ACHN (cell line): Measurements from ENCODE around the gene SEPHS2.
A peak's percentile ranks its signal among the peaks of the same experiment; 100 is the strongest.
"Not testable (repeated sequence)": the region's sequence is repeated elsewhere in the genome, so short reads cannot be mapped to it uniquely, and the experiment has no call there.

Experiments used
- DNase-seq: peaks from one replicate; pipeline ENCODE4 v3.0.0-alpha.2; 2015
- in situ Hi-C: cut with HindIII; loops from 2 replicates; pipeline ENCODE4 v1.10.0; 2017; ENCODE audit warnings: low sequenced_read_pairs, low pct_ligation_motif_present, low pct_unique_long_range_greater_than_20kb

SEPHS2 gene, protein sequence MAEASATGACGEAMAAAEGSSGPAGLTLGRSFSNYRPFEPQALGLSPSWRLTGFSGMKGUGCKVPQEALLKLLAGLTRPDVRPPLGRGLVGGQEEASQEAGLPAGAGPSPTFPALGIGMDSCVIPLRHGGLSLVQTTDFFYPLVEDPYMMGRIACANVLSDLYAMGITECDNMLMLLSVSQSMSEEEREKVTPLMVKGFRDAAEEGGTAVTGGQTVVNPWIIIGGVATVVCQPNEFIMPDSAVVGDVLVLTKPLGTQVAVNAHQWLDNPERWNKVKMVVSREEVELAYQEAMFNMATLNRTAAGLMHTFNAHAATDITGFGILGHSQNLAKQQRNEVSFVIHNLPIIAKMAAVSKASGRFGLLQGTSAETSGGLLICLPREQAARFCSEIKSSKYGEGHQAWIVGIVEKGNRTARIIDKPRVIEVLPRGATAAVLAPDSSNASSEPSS

GRCh38 chr16:30445408-30446202 is at the start of gene SEPHS2:
SEPHS2 (minus strand) TSS chr16:30445874; CDS start chr16:30445727, 147 bp downstream.
- DNase-seq: peak; percentile 99
- in situ Hi-C loops: no loop called here

DNA sequence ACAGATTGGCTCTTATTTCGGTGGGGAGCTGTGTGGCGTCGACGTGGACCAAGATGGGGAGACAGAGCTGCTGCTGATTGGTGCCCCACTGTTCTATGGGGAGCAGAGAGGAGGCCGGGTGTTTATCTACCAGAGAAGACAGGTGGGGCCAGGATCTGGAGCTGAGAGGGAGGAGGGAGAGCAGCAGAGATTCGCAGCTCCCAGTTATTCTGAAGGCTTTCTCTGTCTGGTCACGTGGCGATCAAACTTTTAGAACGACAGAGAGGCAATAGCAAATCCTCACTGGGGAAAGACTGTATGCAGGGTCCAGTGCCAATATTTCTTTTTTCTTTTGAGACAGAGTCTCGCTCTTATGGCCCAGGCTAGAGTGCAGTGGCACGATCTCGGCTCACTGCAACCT is 49.0 kb upstream of the SEPHS2 start:
- DNase-seq: no peak
- in situ Hi-C loops: no loop called here

DNA sequence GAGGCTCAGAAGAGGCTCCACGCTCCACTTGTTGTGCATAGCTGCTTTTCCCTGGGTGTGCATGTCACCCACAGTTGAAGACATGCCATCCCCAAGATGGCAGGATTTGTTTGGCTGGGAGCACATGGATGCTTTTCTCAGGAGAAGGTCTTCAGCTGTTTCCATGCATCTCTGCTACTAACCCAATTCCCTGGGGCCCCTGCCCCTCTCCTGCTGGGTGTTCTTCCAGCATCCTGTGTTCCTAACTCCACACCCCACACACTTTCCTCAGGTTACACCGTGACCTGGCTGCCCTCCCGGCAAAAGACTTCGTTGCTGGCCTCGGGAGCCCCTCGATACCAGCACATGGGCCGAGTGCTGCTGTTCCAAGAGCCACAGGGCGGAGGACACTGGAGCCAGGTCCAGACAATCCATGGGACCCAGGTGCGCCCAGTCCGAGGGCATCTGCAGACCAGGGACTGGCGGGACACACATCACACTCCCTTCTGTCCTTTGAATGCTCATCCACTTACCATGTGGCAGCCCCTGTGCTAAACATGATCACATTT is 48.3 kb upstream of the SEPHS2 start:
- in situ Hi-C loops: no loop called here
- DNase-seq: no peak

GRCh38 chr16:30491744-30492308 is 46.2 kb upstream of the SEPHS2 start:
- in situ Hi-C loops: no loop called here
- peak; percentile 76 for DNase-seq

DNA sequence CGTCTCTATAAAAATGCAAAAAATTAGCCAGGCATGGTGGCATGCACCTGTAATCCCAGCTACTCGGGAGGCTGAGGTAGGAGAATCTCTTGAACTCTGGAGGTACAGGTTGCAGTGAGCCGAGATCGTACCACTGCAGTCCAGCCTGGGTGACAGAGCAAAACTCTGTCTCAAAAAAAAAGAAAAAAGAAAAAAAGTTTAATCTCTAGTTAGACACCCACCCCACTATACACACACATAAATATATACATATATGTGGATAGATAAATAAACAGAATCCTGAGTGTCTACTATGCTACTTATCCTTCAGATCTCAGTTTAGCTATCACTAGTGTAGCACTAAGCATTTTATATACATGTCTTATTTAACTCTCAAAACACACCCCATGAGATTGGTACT is 45.6 kb upstream of the SEPHS2 start:
- in situ Hi-C loops: no loop called here

GRCh38 chr16:30490210-30490609 is 44.5 kb upstream of the SEPHS2 start:
- no peak for DNase-seq
- in situ Hi-C loops: no loop called here

More for the DNA sequence above, 45.6 kb upstream of the SEPHS2 start:
- no peak for DNase-seq

DNA sequence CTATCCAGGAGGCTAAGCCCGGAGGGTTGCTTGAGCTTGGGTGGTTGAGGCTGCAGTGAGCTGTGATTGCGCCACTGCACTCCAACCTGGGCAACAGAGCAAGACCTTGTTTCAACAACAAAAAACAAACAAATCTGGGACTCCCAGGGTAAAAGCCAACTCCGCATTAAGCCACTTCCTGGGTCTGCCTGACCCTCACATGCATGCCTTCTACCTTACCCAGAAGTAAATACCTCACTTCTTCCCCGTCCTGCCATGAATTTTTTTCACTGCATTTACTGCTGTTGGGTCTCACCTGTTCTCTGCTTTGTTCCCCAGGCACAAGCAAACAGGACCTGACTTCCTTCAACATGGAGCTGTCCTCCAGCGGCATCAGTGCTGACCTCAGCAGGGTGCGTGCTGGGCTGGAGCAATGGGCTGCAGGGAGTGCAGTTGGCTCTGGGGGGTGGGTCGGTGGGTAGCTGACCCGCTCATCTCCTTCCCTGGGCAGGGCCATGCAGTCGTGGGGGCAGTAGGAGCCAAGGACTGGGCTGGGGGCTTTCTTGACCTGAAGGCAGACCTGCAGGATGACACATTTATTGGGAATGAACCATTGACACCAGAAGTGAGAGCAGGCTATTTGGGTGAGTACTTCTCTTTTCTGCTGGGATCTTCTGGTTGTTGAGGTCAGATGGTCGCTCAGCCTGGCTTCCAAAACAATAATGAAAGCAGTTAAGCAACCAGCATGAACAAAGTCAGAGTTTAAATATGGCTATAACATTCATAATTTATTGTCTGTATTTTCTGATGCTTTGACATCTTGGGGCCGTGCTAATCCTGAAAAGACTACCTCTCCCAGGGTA is 43.3 kb upstream of the SEPHS2 start:
- in situ Hi-C loops: no loop called here
- DNase-seq: no peak

DNA sequence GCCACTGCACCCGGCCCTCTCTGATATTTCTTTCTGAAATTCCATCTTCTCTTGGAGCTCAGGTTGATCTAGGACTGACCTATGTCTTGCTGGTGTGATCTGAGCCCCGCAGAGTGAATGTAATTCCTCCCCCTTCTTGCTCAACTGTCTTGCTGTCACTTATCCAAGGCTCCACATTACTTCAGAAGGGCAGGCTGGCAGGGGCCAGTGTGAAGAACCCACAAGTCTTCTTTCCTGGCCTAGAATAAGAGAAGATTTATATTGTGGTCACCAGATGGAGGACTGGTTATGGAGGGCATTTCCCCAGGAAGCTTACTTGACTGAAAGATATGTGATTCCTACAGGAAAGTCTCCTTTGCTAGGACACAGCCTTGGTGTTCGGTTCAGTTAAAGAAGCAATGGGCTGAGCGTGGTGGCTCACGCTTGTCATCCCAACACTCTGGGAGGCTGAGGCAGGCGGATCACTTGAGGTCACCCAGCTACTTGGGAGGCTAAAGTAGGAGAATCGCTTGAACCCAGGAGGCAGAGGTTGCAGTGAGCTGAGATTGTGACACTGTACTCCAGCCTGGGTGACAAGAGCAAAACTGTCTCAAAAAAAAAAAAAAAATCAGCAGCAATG is 40.3 kb upstream of the SEPHS2 start:
- DNase-seq: no peak
- in situ Hi-C loops: no loop called here

DNA sequence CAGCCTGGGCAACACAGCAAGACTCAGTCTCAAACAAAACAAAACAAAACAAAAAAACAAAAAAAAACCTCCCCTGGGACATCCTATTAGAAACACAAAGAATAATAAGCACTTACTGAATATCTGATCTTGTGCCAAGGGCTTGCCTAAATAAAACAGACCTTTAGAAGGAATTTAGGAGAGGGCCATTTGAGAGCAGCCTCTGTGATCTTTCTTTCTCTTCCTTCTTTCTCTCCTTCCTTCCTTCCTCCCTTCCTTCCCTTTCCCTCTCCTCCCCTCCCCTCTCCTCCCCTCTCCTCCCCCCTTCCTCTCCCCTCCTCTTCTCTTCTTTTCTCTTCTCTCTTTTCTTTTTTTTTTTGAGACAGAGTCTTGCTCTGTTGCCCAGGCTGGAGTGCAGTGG is 39.2 kb upstream of the SEPHS2 start:
- DNase-seq: no peak
- in situ Hi-C loops: no loop called here

GRCh38 chr16:30482366-30482765 is 36.7 kb upstream of the SEPHS2 start:
- DNase-seq: no peak
- in situ Hi-C loops: no loop called here

DNA sequence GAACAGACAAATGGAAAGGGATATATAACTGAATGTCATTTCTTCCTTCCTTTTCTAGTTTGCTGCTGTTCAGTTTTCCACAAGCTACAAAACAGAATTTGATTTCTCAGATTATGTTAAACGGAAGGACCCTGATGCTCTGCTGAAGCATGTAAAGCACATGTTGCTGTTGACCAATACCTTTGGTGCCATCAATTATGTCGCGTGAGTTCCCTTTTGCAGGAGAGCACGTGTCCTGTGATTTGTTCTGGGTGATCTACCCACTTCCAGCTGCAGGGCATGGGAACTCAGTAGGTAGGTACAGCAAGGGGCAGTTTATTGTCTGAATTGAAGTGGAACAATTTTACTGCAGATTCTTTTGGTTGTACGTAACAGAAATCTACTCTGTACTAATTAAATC is 35.7 kb upstream of the SEPHS2 start:
- DNase-seq: no peak
- in situ Hi-C loops: no loop called here

GRCh38 chr16:30478766-30479478 is 33.2 kb upstream of the SEPHS2 start:
- no peak for DNase-seq
- in situ Hi-C loops: no loop called here

GRCh38 chr16:30477773-30478172 is 32.1 kb upstream of the SEPHS2 start:
- DNase-seq, in situ Hi-C loops: not testable (repeated sequence)

DNA sequence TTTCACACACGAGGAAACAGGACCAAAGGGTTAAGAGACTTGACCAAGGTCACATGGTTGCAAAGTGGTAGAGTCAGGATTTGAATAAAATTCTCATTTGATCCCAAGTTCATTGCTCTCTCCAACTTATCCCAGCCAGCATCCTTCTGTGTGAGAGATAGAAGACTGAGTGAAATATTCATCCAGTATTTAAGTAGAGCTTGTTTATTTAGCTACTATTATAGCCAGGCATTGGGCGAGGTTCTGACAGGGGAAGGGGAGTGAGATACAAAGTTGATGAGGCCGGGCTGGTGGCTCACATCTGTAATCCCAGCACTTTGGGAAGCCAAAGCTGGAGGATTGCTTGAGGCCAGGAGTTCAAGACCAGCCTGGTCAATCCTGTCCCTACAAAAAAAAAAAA is 31.3 kb upstream of the SEPHS2 start:
- in situ Hi-C loops: no loop called here
- no peak for DNase-seq

- DNase-seq: no peak
- in situ Hi-C loops: no loop called here
Observed at GRCh38 chr16:30474684-30475083, 29.0 kb upstream of the SEPHS2 start.

GRCh38 chr16:30474074-30474452 is 28.4 kb upstream of the SEPHS2 start:
- no peak for DNase-seq
- in situ Hi-C loops: no loop called here
